GM19238 (cell line): ENCODE data around the gene MAL.

Experiments
- DNase-seq: peaks from one replicate; pipeline ENCODE4 v3.0.0; 2011; ENCODE audit warnings: low spot score; ENCODE audit not compliant: insufficient read length

Gene MAL

GRCh38 chr2:95047629-95048510 is 22.4 kb downstream of the MAL start:
- DNase-seq: no peak

- no peak for DNase-seq
Observed at GRCh38 chr2:95048825-95049682, 23.5 kb downstream of the MAL start.

GRCh38 chr2:95049683-95049955 is 24.1 kb downstream of the MAL start:
- DNase-seq: no peak

- DNase-seq: no peak
Observed at GRCh38 chr2:95049961-95050360, 24.5 kb downstream of the MAL start.

GRCh38 chr2:95050385-95051300 is 25.1 kb downstream of the MAL start:
- no peak for DNase-seq

- DNase-seq: no peak
Observed at GRCh38 chr2:95051626-95052025, 26.1 kb downstream of the MAL start.

- DNase-seq: no peak
Observed at GRCh38 chr2:95052307-95052706, 26.8 kb downstream of the MAL start.

- DNase-seq: no peak
Observed at GRCh38 chr2:95052804-95053479, 27.4 kb downstream of the MAL start.

- no peak for DNase-seq
Observed at GRCh38 chr2:95053543-95053942, 28.0 kb downstream of the MAL start.

- DNase-seq: no peak
Observed at GRCh38 chr2:95054016-95054415, 28.5 kb downstream of the MAL start.

GRCh38 chr2:95055262-95055661 is 29.8 kb downstream of the MAL start:
- DNase-seq: no peak

- DNase-seq: no peak
Observed at GRCh38 chr2:95056044-95056443, 30.5 kb downstream of the MAL start.

- no peak for DNase-seq
Observed at GRCh38 chr2:95056461-95057459, 31.3 kb downstream of the MAL start.

GRCh38 chr2:95057535-95058370 is 32.2 kb downstream of the MAL start:
- DNase-seq: no peak

- DNase-seq: no peak
Observed at GRCh38 chr2:95058466-95058988, 33.0 kb downstream of the MAL start.

GRCh38 chr2:95058989-95059641 is 33.6 kb downstream of the MAL start:
- no peak for DNase-seq

GRCh38 chr2:95059656-95060370 is 34.3 kb downstream of the MAL start:
- DNase-seq: no peak
